ENCODE results near the gene UBP1. TPM values are rescaled to one million over a fixed set of nuclear protein-coding genes. Genes with fewer than 3 reads are reported as not detected.

UBP1 gene
- total and polyA plus RNA-seq, 9 of the 15 experiments (the other 6 are each of a cell fraction or from before 2014, with no cell fraction given), result 13.6 to 143 (median 79.6) TPM

- TF ChIP-seq, protein P1, sequence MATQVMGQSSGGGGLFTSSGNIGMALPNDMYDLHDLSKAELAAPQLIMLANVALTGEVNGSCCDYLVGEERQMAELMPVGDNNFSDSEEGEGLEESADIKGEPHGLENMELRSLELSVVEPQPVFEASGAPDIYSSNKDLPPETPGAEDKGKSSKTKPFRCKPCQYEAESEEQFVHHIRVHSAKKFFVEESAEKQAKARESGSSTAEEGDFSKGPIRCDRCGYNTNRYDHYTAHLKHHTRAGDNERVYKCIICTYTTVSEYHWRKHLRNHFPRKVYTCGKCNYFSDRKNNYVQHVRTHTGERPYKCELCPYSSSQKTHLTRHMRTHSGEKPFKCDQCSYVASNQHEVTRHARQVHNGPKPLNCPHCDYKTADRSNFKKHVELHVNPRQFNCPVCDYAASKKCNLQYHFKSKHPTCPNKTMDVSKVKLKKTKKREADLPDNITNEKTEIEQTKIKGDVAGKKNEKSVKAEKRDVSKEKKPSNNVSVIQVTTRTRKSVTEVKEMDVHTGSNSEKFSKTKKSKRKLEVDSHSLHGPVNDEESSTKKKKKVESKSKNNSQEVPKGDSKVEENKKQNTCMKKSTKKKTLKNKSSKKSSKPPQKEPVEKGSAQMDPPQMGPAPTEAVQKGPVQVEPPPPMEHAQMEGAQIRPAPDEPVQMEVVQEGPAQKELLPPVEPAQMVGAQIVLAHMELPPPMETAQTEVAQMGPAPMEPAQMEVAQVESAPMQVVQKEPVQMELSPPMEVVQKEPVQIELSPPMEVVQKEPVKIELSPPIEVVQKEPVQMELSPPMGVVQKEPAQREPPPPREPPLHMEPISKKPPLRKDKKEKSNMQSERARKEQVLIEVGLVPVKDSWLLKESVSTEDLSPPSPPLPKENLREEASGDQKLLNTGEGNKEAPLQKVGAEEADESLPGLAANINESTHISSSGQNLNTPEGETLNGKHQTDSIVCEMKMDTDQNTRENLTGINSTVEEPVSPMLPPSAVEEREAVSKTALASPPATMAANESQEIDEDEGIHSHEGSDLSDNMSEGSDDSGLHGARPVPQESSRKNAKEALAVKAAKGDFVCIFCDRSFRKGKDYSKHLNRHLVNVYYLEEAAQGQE (IDR thresholded peaks at IDR 0.05; ENCODE audit: borderline replicate concordance), result no peak
- TF ChIP-seq, protein P1 (CRISPR knock-in tag; IDR thresholded peaks at IDR 0.05; ENCODE audit: low read depth), result no peak
- TF ChIP-seq, protein P2, sequence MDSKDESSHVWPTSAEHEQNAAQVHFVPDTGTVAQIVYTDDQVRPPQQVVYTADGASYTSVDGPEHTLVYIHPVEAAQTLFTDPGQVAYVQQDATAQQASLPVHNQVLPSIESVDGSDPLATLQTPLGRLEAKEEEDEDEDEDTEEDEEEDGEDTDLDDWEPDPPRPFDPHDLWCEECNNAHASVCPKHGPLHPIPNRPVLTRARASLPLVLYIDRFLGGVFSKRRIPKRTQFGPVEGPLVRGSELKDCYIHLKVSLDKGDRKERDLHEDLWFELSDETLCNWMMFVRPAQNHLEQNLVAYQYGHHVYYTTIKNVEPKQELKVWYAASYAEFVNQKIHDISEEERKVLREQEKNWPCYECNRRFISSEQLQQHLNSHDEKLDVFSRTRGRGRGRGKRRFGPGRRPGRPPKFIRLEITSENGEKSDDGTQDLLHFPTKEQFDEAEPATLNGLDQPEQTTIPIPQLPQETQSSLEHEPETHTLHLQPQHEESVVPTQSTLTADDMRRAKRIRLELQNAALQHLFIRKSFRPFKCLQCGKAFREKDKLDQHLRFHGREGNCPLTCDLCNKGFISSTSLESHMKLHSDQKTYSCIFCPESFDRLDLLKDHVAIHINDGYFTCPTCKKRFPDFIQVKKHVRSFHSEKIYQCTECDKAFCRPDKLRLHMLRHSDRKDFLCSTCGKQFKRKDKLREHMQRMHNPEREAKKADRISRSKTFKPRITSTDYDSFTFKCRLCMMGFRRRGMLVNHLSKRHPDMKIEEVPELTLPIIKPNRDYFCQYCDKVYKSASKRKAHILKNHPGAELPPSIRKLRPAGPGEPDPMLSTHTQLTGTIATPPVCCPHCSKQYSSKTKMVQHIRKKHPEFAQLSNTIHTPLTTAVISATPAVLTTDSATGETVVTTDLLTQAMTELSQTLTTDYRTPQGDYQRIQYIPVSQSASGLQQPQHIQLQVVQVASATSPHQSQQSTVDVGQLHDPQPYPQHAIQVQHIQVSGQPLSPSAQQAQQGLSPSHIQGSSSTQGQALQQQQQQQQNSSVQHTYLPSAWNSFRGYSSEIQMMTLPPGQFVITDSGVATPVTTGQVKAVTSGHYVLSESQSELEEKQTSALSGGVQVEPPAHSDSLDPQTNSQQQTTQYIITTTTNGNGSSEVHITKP (IDR thresholded peaks at IDR 0.05; ENCODE audit: partially characterized antibody), result no peak
- TF ChIP-seq NONO (IDR thresholded peaks at IDR 0.05; ENCODE audit: low read depth in 2 of 2, low read length in 1 of 2), result peak; percentile 65 to 95
- no peak for TF ChIP-seq BDP1 (IDR thresholded peaks at IDR 0.05; ENCODE audit: insufficient read depth, insufficient read length)
- TF ChIP-seq TOE1 (IDR thresholded peaks at IDR 0.05; ENCODE audit: borderline replicate concordance), result no peak
- peak; percentile 92; the same call in 1 of the 2 replicates for TF ChIP-seq TOE1 (CRISPR knock-in tag; IDR thresholded peaks at IDR 0.05; ENCODE audit: borderline replicate concordance, low read depth)
- peak; percentile 62 for TF ChIP-seq POLR2A (conservative IDR thresholded peaks at IDR 0.05)
- TF ChIP-seq, protein P3, sequence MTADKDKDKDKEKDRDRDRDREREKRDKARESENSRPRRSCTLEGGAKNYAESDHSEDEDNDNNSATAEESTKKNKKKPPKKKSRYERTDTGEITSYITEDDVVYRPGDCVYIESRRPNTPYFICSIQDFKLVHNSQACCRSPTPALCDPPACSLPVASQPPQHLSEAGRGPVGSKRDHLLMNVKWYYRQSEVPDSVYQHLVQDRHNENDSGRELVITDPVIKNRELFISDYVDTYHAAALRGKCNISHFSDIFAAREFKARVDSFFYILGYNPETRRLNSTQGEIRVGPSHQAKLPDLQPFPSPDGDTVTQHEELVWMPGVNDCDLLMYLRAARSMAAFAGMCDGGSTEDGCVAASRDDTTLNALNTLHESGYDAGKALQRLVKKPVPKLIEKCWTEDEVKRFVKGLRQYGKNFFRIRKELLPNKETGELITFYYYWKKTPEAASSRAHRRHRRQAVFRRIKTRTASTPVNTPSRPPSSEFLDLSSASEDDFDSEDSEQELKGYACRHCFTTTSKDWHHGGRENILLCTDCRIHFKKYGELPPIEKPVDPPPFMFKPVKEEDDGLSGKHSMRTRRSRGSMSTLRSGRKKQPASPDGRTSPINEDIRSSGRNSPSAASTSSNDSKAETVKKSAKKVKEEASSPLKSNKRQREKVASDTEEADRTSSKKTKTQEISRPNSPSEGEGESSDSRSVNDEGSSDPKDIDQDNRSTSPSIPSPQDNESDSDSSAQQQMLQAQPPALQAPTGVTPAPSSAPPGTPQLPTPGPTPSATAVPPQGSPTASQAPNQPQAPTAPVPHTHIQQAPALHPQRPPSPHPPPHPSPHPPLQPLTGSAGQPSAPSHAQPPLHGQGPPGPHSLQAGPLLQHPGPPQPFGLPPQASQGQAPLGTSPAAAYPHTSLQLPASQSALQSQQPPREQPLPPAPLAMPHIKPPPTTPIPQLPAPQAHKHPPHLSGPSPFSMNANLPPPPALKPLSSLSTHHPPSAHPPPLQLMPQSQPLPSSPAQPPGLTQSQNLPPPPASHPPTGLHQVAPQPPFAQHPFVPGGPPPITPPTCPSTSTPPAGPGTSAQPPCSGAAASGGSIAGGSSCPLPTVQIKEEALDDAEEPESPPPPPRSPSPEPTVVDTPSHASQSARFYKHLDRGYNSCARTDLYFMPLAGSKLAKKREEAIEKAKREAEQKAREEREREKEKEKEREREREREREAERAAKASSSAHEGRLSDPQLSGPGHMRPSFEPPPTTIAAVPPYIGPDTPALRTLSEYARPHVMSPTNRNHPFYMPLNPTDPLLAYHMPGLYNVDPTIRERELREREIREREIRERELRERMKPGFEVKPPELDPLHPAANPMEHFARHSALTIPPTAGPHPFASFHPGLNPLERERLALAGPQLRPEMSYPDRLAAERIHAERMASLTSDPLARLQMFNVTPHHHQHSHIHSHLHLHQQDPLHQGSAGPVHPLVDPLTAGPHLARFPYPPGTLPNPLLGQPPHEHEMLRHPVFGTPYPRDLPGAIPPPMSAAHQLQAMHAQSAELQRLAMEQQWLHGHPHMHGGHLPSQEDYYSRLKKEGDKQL (CRISPR knock-in tag; IDR thresholded peaks at IDR 0.05; ENCODE audit: borderline replicate concordance), result no peak
Measured at GRCh38 chr3:33439546-33440327, 468 bp downstream of the UBP1 start (continued).
